GM21381 (cell line): Measurements from ENCODE around the gene FBXO22.
"Not testable (repeated sequence)": the region's sequence is repeated elsewhere in the genome, so short reads cannot be mapped to it uniquely, and the experiment has no call there.

Experiments used
- ATAC-seq: cut with Tn5 transposase; IDR thresholded peaks from one replicate; pipeline ENCODE4 v1.9.1; 2021; ENCODE audit warnings: mild to moderate bottlenecking, moderate library complexity; ENCODE audit not compliant: unreplicated experiment

FBXO22 gene

GRCh38 chr15:75903331-75904239 lies at the start of gene FBXO22:
TSS of gene FBXO22 (plus strand) at chr15:75903878. CDS start at chr15:75903964, 86 bp downstream.
- peak; percentile 88 for ATAC-seq

GRCh38 chr15:75857886-75858285 lies 45.8 kb upstream of the FBXO22 start:
- ATAC-seq, result no peak

- no peak for ATAC-seq
Measured at GRCh38 chr15:75861750-75862402, 41.8 kb upstream of the FBXO22 start.

GRCh38 chr15:75862796-75863195 lies 40.9 kb upstream of the FBXO22 start:
- ATAC-seq, result no peak

GRCh38 chr15:75864213-75865059 lies 39.2 kb upstream of the FBXO22 start:
- ATAC-seq, result no peak

GRCh38 chr15:75866045-75866444 lies 37.6 kb upstream of the FBXO22 start:
- ATAC-seq, result not testable (repeated sequence)

GRCh38 chr15:75866916-75867315 lies 36.8 kb upstream of the FBXO22 start:
- no peak for ATAC-seq

- ATAC-seq, result no peak
Measured at GRCh38 chr15:75867449-75867848, 36.2 kb upstream of the FBXO22 start.

GRCh38 chr15:75868019-75868418 lies 35.7 kb upstream of the FBXO22 start:
- ATAC-seq, result no peak

GRCh38 chr15:75869446-75869845 lies 34.2 kb upstream of the FBXO22 start:
- no peak for ATAC-seq

GRCh38 chr15:75871589-75871988 lies 32.1 kb upstream of the FBXO22 start:
- not testable (repeated sequence) for ATAC-seq

- no peak for ATAC-seq
Measured at GRCh38 chr15:75872403-75872990, 31.2 kb upstream of the FBXO22 start.

- no peak for ATAC-seq
Measured at GRCh38 chr15:75884041-75884440, 19.6 kb upstream of the FBXO22 start.

GRCh38 chr15:75887178-75887577 lies 16.5 kb upstream of the FBXO22 start:
- no peak for ATAC-seq

- ATAC-seq, result no peak
Measured at GRCh38 chr15:75891895-75892294, 11.8 kb upstream of the FBXO22 start.

GRCh38 chr15:75895731-75896130 lies 7.9 kb upstream of the FBXO22 start:
- no peak for ATAC-seq

- ATAC-seq, result no peak
Measured at GRCh38 chr15:75900577-75900976, 3.1 kb upstream of the FBXO22 start.

GRCh38 chr15:75902129-75902557 lies 1.5 kb upstream of the FBXO22 start:
- ATAC-seq, result no peak

- no peak for ATAC-seq
Measured at GRCh38 chr15:75905231-75905630, 1.6 kb downstream of the FBXO22 start.

GRCh38 chr15:75910355-75910754 lies 6.7 kb downstream of the FBXO22 start:
- not testable (repeated sequence) for ATAC-seq

- no peak for ATAC-seq
Measured at GRCh38 chr15:75916978-75917377, 13.3 kb downstream of the FBXO22 start.
